ENCODE data around the gene ASF1A. TPM values are rescaled to one million over a fixed set of nuclear protein-coding genes. Genes with fewer than 3 reads are reported as not detected.

ASF1A gene
- total and polyA plus RNA-seq, 5 donors, result 20.1 to 26.1 (median 22.5) TPM

DNA sequence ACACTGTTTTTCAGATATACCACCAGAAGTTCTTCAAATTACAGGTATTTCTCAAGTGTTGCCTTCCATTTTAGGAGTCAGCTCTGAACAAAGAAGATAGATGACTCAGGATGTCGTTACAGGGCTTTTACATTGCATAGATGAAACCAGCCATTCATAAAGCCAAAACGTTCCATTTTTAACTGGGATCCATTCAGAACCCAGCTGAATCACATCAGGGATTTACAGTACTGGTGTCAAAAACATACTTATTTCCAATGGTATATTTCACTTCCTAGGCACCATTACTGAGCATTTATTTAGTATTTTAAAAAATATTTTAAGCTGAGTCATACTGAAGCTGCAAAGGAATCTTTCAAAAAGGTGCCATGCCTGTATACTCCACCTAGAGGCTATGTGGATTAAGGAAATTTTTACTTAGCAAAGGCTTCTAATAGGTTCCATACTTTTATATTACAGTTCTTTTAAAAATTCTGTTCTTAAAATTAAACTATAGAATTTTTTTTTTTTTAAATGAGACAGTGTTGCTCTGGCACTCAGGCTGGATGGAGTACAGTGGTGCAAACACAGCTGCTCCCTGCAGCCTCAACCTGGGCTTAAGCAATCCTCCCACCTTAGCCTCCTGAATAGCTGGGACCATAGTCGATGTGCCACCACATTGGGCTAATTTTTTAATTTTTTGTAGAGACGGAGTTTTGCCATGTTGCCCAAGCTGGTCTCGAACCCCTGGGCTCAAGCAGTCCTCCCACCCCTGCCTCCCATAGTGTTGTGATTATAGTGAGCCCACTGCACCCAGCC lies 2.6 kb downstream of the ASF1A start:
- no peak for ATAC-seq
- H3K4me1 ChIP-seq (ENCODE audit: control insufficient read depth, insufficient read depth, low read length), result no peaks in the 10 kb centered on the region
- no peak overlapping the region for H3K4me3 ChIP-seq (ENCODE audit: low read length)
- no peak overlapping the region for H3K27ac ChIP-seq (ENCODE audit: low read length)
- H3K27me3 ChIP-seq (ENCODE audit: control insufficient read depth, insufficient read depth), result no peaks in the 10 kb centered on the region
- 68% methylated on average over 5 of the region's 5 CpGs for WGBS
- intact Hi-C loops (cut with DNase I), result no loop called here
- no peak for DNase-seq
- H3K9me3 ChIP-seq (ENCODE audit: control insufficient read depth, low read length), result no peaks in the 10 kb centered on the region

DNA sequence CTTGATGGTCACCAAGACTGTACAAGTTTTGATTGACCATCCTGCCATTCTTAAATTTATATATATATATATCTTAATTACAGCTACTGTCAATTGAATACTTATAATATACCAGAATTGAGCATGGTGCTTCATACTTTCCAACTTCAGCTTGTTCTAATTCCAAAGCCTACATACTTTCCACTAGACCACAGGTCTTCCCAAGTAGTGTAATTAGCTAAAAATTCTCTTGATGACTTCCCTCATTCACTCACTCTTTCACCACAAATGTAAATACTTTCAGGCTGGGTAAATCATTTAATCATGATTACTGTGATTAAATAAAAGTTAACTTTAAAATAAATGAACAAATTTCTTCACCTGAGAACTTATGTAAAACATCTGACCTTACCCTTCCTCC lies 3.4 kb downstream of the ASF1A start:
- Histone ChIP-seq H3K27ac (ENCODE audit: low read length) (no peak overlapping the region), H3K4me1 (ENCODE audit: control insufficient read depth, insufficient read depth, low read length) (no peaks in the 10 kb centered on the region)

DNA sequence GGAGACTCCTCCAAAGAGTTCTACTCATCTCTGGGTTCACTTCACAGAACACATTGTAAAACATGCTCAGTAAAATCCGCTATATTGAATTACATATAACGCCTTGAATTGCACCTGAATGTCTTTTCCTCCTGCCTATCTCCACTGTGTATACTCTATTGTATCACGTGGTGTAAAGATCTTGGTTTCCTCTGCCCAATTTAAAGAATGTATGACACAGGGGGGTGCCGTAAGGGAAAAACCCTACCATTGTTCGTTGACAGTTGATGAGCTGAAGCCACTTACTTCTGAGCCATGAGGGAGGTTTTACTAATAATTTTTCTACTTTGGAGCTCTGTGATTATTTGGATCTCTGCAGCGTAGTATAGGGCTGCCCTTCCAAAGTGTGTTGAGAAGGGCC lies 6.0 kb downstream of the ASF1A start:
- Histone ChIP-seq H3K4me1 (ENCODE audit: control insufficient read depth, insufficient read depth, low read length) (no peaks in the 10 kb centered on the region), H3K27me3 (ENCODE audit: control insufficient read depth, insufficient read depth) (no peaks in the 10 kb centered on the region), H3K27ac (ENCODE audit: low read length) (no peak overlapping the region), H3K9me3 (ENCODE audit: control insufficient read depth, low read length) (no peaks in the 10 kb centered on the region), H3K4me3 (ENCODE audit: low read length) (no peak overlapping the region)
- ATAC-seq (no peak), DNase-seq (no peak)
- WGBS, result 79% methylated on average over 6 of the region's 6 CpGs
- intact Hi-C loops (cut with DNase I), result no loop called here

More for the DNA sequence above, 3.4 kb downstream of the ASF1A start:
- Histone ChIP-seq H3K27me3 (ENCODE audit: control insufficient read depth, insufficient read depth) (no peaks in the 10 kb centered on the region), H3K9me3 (ENCODE audit: control insufficient read depth, low read length) (no peaks in the 10 kb centered on the region), H3K4me3 (ENCODE audit: low read length) (no peak overlapping the region)
- intact Hi-C loops (cut with DNase I), result no loop called here
- DNase-seq, result no peak
- ATAC-seq, result no peak

- ATAC-seq (no peak), DNase-seq (no peak)
- Histone ChIP-seq H3K27me3 (ENCODE audit: control insufficient read depth, insufficient read depth) (no peaks in the 10 kb centered on the region), H3K4me3 (ENCODE audit: low read length) (no peak overlapping the region), H3K9me3 (ENCODE audit: control insufficient read depth, low read length) (no peaks in the 10 kb centered on the region), H3K27ac (ENCODE audit: low read length) (no peak overlapping the region), H3K4me1 (ENCODE audit: control insufficient read depth, insufficient read depth, low read length) (no peaks in the 10 kb centered on the region)
- intact Hi-C loops (cut with DNase I), result no loop called here
Measured at GRCh38 chr6:118902726-118903125, 8.8 kb downstream of the ASF1A start.

DNA sequence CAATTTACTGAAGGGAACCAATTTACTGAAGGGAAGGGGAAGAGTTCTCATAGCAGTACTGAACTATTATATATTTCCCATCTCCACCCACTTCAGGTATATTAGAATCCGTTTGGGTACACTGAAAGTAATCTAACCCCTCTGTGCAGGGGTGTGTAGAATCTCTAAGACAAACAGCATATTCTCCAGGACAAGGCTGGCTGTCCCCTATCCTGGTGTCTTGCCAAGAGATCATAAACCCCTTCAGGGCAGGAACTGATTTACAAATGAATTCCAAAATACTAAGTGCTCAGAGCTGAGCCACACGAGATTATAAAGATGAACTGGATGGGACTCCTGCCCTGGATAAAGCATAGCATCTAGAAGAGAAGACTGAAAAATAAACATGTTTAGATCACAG lies 9.2 kb downstream of the ASF1A start:
- ATAC-seq, result no peak
- Histone ChIP-seq H3K4me3 (ENCODE audit: low read length) (no peak overlapping the region), H3K27ac (ENCODE audit: low read length) (no peak overlapping the region), H3K27me3 (ENCODE audit: control insufficient read depth, insufficient read depth) (no peaks in the 10 kb centered on the region), H3K9me3 (ENCODE audit: control insufficient read depth, low read length) (no peaks in the 10 kb centered on the region), H3K4me1 (ENCODE audit: control insufficient read depth, insufficient read depth, low read length) (no peaks in the 10 kb centered on the region)
- intact Hi-C loops (cut with DNase I), result no loop called here
- 59% methylated on average over 2 of the region's 2 CpGs for WGBS
- DNase-seq, result no peak

DNA sequence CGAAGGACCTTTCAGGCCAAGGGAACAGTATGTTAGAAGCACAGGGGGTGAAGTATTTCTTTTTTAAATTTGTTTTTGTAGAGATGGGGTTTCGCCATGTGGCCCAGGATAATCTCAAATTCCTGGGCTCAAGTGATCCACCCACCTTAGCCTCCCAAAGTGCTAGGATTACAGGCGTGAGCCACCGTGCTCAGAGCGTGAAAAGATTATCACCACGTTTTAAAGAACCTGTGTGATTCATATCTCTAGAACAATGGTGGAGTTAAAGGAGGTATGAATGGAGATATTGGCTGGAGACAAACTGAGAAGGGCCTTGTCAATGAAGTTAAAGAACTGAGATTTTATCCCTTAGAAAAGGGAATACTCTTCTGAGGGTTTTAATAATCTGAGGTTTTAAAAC lies 9.7 kb downstream of the ASF1A start:
- no peak overlapping the region for H3K4me3 ChIP-seq (ENCODE audit: low read length)
- no peaks in the 10 kb centered on the region for H3K27me3 ChIP-seq (ENCODE audit: control insufficient read depth, insufficient read depth)
- H3K9me3 ChIP-seq (ENCODE audit: control insufficient read depth, low read length), result no peaks in the 10 kb centered on the region
- no peaks in the 10 kb centered on the region for H3K4me1 ChIP-seq (ENCODE audit: control insufficient read depth, insufficient read depth, low read length)
- intact Hi-C loops (cut with DNase I), result no loop called here
- ATAC-seq (no peak), DNase-seq (no peak)
- WGBS, result 84% methylated on average over 6 of the region's 6 CpGs
- H3K27ac ChIP-seq (ENCODE audit: low read length), result no peak overlapping the region

DNA sequence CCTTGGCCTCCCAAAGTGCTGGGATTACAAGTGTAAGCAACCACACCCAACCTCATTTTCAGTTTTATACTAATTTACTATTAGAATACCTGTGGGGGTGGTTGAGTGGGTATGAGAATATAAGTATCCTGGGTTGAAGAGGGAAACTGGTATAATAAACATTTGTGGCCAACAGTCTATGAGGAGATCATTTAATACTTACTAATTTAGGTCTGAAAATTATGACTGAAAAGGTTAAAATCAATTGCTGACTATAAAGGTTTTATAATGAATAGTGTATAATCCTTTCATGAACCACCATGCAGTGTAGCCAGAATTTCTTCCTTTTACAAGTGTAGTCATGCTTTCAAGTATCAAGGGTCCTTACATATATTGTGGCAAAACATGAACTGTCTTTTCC lies 11.1 kb downstream of the ASF1A start:
- DNase-seq, result no peak
- intact Hi-C loops (cut with DNase I), result no loop called here

DNA sequence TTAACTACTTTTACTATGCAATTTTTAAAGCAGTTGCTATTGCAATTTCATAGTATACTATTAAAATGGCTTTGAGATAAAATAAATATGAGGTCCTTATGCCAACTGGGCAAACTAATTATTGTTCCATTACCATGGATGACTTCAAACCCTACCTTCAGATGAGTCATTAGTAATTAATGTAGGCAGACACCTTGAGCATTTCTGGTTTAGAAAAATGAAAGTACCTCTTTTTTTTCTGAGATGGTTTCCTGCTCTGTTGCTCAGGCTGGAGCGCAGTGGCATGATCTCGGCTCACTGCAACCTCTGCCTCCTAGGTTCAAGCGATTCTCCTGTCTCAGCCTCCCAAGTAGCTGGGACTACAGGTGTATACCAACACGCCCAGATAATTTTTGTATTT lies 11.9 kb downstream of the ASF1A start:
- Histone ChIP-seq H3K27ac (ENCODE audit: low read length) (no peak overlapping the region), H3K9me3 (ENCODE audit: control insufficient read depth, low read length) (no peaks in the 10 kb centered on the region), H3K4me1 (ENCODE audit: control insufficient read depth, insufficient read depth, low read length) (no peaks in the 10 kb centered on the region), H3K4me3 (ENCODE audit: low read length) (no peak overlapping the region), H3K27me3 (ENCODE audit: control insufficient read depth, insufficient read depth) (no peaks in the 10 kb centered on the region)
- DNase-seq (no peak), ATAC-seq (no peak)
- intact Hi-C loops (cut with DNase I), result no loop called here
- WGBS, result over 99% methylated on average over 4 of the region's 4 CpGs

More for the DNA sequence above, 11.1 kb downstream of the ASF1A start:
- Histone ChIP-seq H3K27ac (ENCODE audit: low read length) (no peak overlapping the region), H3K27me3 (ENCODE audit: control insufficient read depth, insufficient read depth) (no peaks in the 10 kb centered on the region), H3K4me3 (ENCODE audit: low read length) (no peak overlapping the region), H3K9me3 (ENCODE audit: control insufficient read depth, low read length) (no peaks in the 10 kb centered on the region), H3K4me1 (ENCODE audit: control insufficient read depth, insufficient read depth, low read length) (no peaks in the 10 kb centered on the region)
- ATAC-seq, result no peak

DNA sequence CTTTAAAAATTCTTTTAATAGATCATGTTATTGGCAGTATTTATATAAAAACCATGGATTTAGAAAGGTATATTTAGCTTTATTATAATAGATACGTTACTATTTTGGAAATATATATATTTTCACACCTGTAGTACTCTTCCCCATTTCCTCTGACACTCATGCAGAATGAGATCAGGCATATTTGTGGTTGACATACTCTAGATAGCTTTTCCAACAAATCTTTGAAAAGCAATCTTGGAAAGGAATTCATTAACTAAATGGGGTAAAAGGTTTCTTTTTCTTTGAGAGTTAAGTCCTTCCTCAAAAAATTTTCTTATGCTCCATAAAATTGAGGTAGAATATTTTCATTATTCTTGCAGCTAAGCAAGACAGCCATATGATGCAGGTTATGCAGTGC lies 14.5 kb downstream of the ASF1A start:
- intact Hi-C loops (cut with DNase I), result no loop called here
- Histone ChIP-seq H3K9me3 (ENCODE audit: control insufficient read depth, low read length) (no peaks in the 10 kb centered on the region), H3K27me3 (ENCODE audit: control insufficient read depth, insufficient read depth) (no peaks in the 10 kb centered on the region), H3K4me1 (ENCODE audit: control insufficient read depth, insufficient read depth, low read length) (no peaks in the 10 kb centered on the region), H3K4me3 (ENCODE audit: low read length) (no peak overlapping the region), H3K27ac (ENCODE audit: low read length) (no peak overlapping the region)
- DNase-seq (no peak), ATAC-seq (no peak)
- WGBS, result 71% methylated on average over 1 of the region's 1 CpG

GRCh38 chr6:118912646-118913045 lies 18.7 kb downstream of the ASF1A start:
- WGBS, result 79% methylated on average over 5 of the region's 5 CpGs

GRCh38 chr6:118913161-118913560 lies 19.2 kb downstream of the ASF1A start:
- Histone ChIP-seq H3K9me3 (ENCODE audit: control insufficient read depth, low read length) (no peaks in the 10 kb centered on the region), H3K27me3 (ENCODE audit: control insufficient read depth, insufficient read depth) (no peaks in the 10 kb centered on the region), H3K4me3 (ENCODE audit: low read length) (no peak overlapping the region), H3K4me1 (ENCODE audit: control insufficient read depth, insufficient read depth, low read length) (no peaks in the 10 kb centered on the region), H3K27ac (ENCODE audit: low read length) (no peak overlapping the region)
- 87% methylated on average over 2 of the region's 2 CpGs for WGBS
- ATAC-seq (no peak), DNase-seq (no peak)
- intact Hi-C loops (cut with DNase I), result no loop called here

More at GRCh38 chr6:118912646-118913045, 18.7 kb downstream of the ASF1A start:
- intact Hi-C loops (cut with DNase I), result no loop called here
- Histone ChIP-seq H3K9me3 (ENCODE audit: control insufficient read depth, low read length) (no peaks in the 10 kb centered on the region), H3K4me1 (ENCODE audit: control insufficient read depth, insufficient read depth, low read length) (no peaks in the 10 kb centered on the region), H3K27me3 (ENCODE audit: control insufficient read depth, insufficient read depth) (no peaks in the 10 kb centered on the region), H3K27ac (ENCODE audit: low read length) (no peak overlapping the region), H3K4me3 (ENCODE audit: low read length) (no peak overlapping the region)
- no peak for ATAC-seq
- DNase-seq, result no peak

- DNase-seq, result no peak
Measured at GRCh38 chr6:118914598-118914997, 20.6 kb downstream of the ASF1A start.

More at GRCh38 chr6:118914598-118914997, 20.6 kb downstream of the ASF1A start:
- no peak overlapping the region for H3K4me3 ChIP-seq (ENCODE audit: low read length)
- H3K27ac ChIP-seq (ENCODE audit: low read length), result no peak overlapping the region
- ATAC-seq, result no peak
- H3K4me1 ChIP-seq (ENCODE audit: control insufficient read depth, insufficient read depth, low read length), result no peaks in the 10 kb centered on the region
- no peaks in the 10 kb centered on the region for H3K9me3 ChIP-seq (ENCODE audit: control insufficient read depth, low read length)
- no peaks in the 10 kb centered on the region for H3K27me3 ChIP-seq (ENCODE audit: control insufficient read depth, insufficient read depth)
- intact Hi-C loops (cut with DNase I), result no loop called here
